Stimulated activated CD8-positive, alpha-beta memory T cell treated with anti-CD3 and anti-CD28 coated beads, Interleukin-4, amount 100 ng/mL, for 1 hour (primary cell): Measurements from ENCODE around the gene ANKEF1.
"Not testable (repeated sequence)": the region's sequence is repeated elsewhere in the genome, so short reads cannot be mapped to it uniquely, and the experiment has no call there.

ENCODE experiments used
- DNase-seq, 2 donors: peaks; one replicate each; pipeline ENCODE4 v3.0.0-alpha.2; 2020; ENCODE audit warnings: low read depth in 2 of 2, low spot score in 1 of 2

ANKEF1 gene

GRCh38 chr20:10034717-10035571 is at the start of gene ANKEF1:
TSS of gene ANKEF1 (plus strand) at chr20:10034987. CDS start at chr20:10038302, 3,315 bp downstream.
- DNase-seq, result peak; percentile 30 to 63

GRCh38 chr20:9985281-9985680 is 49.5 kb upstream of the ANKEF1 start:
- no peak for DNase-seq

- DNase-seq, result no peak
Measured at GRCh38 chr20:9985773-9986172, 49.0 kb upstream of the ANKEF1 start.

DNA sequence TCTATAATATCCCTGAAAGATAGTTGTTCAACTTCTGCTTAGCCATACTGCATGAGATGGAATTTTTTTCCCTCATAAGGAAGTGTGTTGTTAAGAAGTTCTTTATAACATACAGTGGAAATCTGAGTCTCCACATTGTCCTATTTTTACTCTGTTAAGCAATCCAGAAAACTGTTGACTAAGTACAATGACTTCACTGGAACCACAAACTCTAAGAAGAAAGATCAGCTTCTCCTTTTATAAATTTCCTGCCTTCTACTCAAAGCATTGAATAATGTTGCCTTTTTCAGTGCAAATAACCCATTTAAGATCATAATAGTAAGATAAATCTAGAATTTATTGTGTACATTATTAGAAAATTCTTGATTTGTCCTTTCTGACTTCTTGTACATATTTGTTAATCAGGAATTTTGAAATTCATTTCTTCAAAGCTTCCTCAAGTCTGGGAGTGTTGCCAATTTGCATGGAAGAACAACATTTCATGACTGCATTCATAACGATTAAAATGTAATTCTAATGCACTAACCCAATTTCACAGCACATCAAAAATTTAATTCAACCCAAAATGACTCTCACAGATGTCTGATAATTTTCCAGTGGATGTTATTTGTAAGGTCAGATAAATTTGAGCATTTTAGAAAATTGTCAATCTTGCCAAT is 45.6 kb upstream of the ANKEF1 start:
- no peak for DNase-seq

DNA sequence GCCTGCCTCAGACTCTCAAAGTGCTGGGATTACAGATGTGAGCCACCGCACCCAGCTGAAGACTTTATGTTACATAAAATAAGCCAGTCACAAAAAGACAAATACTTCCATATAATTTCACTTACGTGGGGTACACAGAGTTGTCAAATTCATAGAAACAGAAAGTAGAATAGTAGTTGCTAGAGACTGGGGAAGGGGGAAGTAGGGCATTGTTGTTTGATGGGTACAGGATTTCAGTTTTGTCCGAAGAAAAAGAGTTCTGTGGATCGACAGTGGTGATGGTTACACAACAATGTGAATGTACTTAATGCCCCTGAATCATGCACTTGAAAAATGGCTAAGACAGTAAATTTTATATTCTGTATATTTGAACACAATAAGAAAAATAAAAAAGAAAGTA is 41.6 kb upstream of the ANKEF1 start:
- no peak for DNase-seq

DNA sequence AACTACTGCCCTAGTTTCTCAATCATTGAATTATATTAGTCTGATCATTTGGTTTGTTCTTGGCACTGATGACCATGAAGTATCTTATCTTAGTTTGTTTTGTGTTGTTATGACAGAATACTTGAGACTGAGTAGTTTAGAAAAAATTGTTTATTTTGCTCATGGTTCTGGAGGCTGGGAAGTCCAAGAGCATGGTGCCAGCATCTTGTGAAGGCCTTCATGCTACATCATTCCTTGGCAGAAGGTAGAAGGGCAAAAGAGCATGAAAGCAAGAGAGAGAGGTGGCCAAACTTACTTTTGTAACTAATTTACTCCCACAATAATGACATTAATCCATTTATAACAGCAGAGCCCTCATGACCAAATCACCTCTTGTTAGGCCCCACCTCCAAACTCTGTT is 40.1 kb upstream of the ANKEF1 start:
- no peak for DNase-seq

GRCh38 chr20:9995510-9996272 is 39.1 kb upstream of the ANKEF1 start:
- DNase-seq, result no peak

DNA sequence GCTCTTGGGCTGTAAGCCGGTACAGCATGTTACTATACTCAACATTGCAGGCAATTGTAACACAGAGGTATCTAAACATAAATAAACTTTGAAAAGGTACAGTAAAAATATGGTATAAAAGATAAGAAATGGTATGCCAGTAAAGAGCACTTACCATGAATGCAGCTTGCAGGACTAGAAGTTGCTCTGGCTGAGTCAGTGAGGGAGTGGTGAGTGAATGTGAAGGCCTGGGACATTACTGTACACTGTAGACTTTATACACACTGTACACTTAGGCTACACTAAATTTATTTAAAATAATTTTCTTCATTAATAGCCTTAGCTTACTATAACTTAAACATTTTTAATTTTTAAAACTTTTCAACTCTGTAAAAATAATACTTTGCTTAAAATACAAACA is 37.8 kb upstream of the ANKEF1 start:
- no peak for DNase-seq

- DNase-seq, result no peak
Measured at GRCh38 chr20:9999645-10000044, 35.1 kb upstream of the ANKEF1 start.

- no peak for DNase-seq
Measured at GRCh38 chr20:10002866-10003265, 31.9 kb upstream of the ANKEF1 start.

GRCh38 chr20:10004900-10005299 is 29.9 kb upstream of the ANKEF1 start:
- no peak for DNase-seq

- no peak for DNase-seq
Measured at GRCh38 chr20:10005885-10006284, 28.9 kb upstream of the ANKEF1 start.

- DNase-seq, result no peak
Measured at GRCh38 chr20:10006447-10007090, 28.2 kb upstream of the ANKEF1 start.

DNA sequence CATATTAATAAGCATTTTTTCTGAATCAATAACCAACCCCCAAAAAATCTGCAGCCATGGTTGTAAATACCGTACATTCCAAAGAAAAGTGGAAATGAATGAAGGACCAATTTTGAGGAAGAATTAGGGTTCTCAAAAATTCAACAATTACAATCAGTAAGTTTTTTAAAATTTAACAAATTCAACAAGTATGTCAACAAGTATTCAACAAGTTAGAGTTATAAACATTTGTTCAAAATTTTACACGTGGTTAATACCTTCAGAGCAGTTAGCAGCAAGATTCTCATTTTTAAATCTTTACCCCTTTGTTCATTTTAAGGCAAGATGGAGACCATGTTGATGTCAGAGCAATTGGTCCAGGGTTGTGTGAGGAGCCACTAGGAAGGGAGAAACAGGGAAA is 27.6 kb upstream of the ANKEF1 start:
- DNase-seq, result no peak

GRCh38 chr20:10007747-10008146 is 27.0 kb upstream of the ANKEF1 start:
- DNase-seq, result no peak

- no peak for DNase-seq
Measured at GRCh38 chr20:10012464-10012863, 22.3 kb upstream of the ANKEF1 start.

GRCh38 chr20:10014431-10014830 is 20.4 kb upstream of the ANKEF1 start:
- DNase-seq, result no peak

DNA sequence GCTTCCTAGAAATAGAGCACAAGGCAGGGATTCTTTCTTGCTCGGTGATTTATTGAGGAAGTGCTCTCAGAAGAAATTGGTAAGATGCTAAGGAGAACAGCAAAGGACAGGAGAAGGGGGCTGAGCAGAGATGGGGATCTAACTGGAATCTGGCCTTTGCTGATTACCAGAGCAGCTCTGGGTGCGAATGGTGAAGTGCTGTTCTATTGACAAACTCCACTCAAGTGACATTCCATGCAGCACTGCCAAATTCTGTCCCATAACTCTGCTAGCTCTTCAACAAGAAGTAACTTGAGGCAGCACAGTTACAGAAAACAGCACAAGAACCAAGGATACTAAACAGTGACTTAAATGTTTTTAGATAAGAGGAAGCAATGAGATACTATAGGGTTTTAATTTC is 13.8 kb upstream of the ANKEF1 start:
- DNase-seq, result no peak

GRCh38 chr20:10022625-10023024 is 12.2 kb upstream of the ANKEF1 start:
- DNase-seq, result no peak

DNA sequence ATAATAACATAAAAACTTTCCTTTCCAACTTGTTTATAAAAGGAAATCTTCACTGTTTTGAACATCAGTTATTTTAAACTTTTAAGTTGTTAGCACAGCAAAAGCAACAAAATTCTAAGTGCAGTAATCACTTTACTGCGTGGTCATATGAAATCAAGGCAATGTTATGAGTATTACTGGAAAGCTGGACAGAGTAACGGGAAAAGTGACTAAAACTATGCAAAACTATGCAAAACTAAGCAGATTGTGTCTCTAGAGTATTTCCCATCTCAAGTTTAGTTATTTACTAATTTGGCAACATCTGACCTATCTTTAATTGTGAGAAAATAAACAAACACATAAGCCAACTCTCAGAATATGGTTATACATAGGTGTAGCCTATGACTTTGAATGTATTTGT is 10.9 kb upstream of the ANKEF1 start:
- no peak for DNase-seq

GRCh38 chr20:10031451-10032215 is 3.2 kb upstream of the ANKEF1 start:
- not testable (repeated sequence) for DNase-seq
